NCI-H2196 (cell line): Measurements from ENCODE around the gene WFDC8.

Source experiments
- DNase-seq: peaks from one replicate; lab custom pipeline; 2025; ENCODE audit not compliant: unreplicated experiment; lab: John Stamatoyannopoulos, UW

WFDC8 gene

GRCh38 chr20:45550765-45551164 is 28.3 kb downstream of the WFDC8 start:
- DNase-seq = no peak

- no peak for DNase-seq
Measured at GRCh38 chr20:45548410-45548809, 30.7 kb downstream of the WFDC8 start.

GRCh38 chr20:45547206-45547770 is 31.8 kb downstream of the WFDC8 start, which contains the start of gene EPPIN:
TSS of gene EPPIN (minus strand) at chr20:45547401. CDS start at chr20:45547357, 44 bp downstream.
- DNase-seq = no peak

GRCh38 chr20:45545754-45546453 is 33.2 kb downstream of the WFDC8 start:
- DNase-seq = peak; percentile 36

- DNase-seq = no peak
Measured at GRCh38 chr20:45545351-45545750, 33.7 kb downstream of the WFDC8 start.

- DNase-seq = no peak
Measured at GRCh38 chr20:45539382-45539781, 39.7 kb downstream of the WFDC8 start, which contains the start of gene WFDC6. TSS of gene WFDC6 (minus strand) at chr20:45539482. CDS start at chr20:45539407, 75 bp downstream.

- no peak for DNase-seq
Measured at GRCh38 chr20:45538209-45538799, 40.8 kb downstream of the WFDC8 start.

- no peak for DNase-seq
Measured at GRCh38 chr20:45527294-45527693, 51.8 kb downstream of the WFDC8 start.

GRCh38 chr20:45523821-45524220 is 55.3 kb downstream of the WFDC8 start:
- no peak for DNase-seq

GRCh38 chr20:45518282-45518681 is 60.8 kb downstream of the WFDC8 start:
- no peak for DNase-seq

GRCh38 chr20:45515147-45515913 is 63.8 kb downstream of the WFDC8 start, which contains the start of gene SPINT3:
TSS of gene SPINT3 (minus strand) at chr20:45515622. CDS start at chr20:45515608, 14 bp downstream.
- DNase-seq = no peak

- DNase-seq = no peak
Measured at GRCh38 chr20:45510242-45510862, 68.7 kb downstream of the WFDC8 start.

GRCh38 chr20:45509091-45509490 is 70.0 kb downstream of the WFDC8 start:
- no peak for DNase-seq

- no peak for DNase-seq
Measured at GRCh38 chr20:45508068-45508886, 70.8 kb downstream of the WFDC8 start.

- no peak for DNase-seq
Measured at GRCh38 chr20:45507011-45507820, 71.9 kb downstream of the WFDC8 start.

GRCh38 chr20:45506398-45506797 is 72.7 kb downstream of the WFDC8 start:
- no peak for DNase-seq

GRCh38 chr20:45503403-45503802 is 75.7 kb downstream of the WFDC8 start:
- DNase-seq = no peak

- DNase-seq = no peak
Measured at GRCh38 chr20:45502561-45502960, 76.5 kb downstream of the WFDC8 start.
